Activated CD4-positive, alpha-beta T cell treated with anti-CD3 and anti-CD28 coated beads, Interleukin-2, amount 50 U/mL, for 4 hours (primary cell): ENCODE results near the gene WDR83.
A peak's percentile ranks its signal among the peaks of the same experiment; 100 is the strongest.
"Not testable (repeated sequence)": the region's sequence is repeated elsewhere in the genome, so short reads cannot be mapped to it uniquely, and the experiment has no call there.

Experiments used
- DNase-seq, 2 experiments: peaks; one replicate each; pipeline ENCODE4 v3.0.0-alpha.2; 2020

Gene WDR83

DNA sequence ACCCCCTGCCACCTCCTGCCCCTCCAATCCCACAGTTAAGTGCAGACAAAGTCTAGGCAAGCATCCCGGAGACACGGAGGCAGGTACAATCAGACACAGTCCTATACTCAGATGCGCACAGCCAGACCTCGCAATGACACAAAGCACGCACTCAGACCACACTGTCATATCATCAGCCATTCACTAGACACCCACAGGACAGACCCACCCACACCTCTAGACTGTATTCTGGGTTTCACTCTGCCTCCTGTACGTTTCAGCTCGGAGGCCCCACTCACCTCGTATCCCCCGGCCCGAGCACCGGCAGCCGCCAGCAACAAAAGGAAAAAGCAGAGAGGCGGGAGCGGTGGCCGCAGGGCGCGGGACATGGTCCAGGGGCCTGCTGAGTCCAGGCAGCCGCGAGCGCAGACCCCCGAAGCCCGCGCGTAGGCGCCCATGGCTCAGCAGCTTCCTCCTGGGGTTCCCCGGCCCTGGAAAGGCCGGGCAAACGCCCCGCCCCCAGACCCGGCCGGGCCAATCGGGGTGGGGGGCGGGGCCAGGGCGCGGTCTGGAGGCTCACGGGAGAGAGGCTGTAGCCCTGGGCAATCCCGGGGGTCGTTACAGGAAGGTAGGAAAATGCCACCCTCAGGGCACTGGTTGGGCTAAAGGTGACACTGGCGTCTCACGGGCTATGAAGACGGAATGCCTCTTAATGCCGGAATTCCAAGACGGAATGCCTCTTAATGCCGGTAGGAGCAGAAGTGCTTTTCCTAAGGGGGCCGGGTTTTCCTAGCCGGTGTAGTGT lies at the start of gene WDR83, which contains the start of gene MAN2B1:
Gene WDR83 (plus strand): TSS at position 543 of the 784 bp plus-strand sequence. CDS start 2,984 bp downstream, outside the sequence.
Gene MAN2B1 (minus strand): TSS at position 478 of the 784 bp plus-strand sequence. CDS start 41 bp downstream, at position 437.
- peak; percentile 72 to 75 for DNase-seq

GRCh38 chr19:12617646-12618045 lies 49.0 kb upstream of the WDR83 start:
- no peak for DNase-seq

DNA sequence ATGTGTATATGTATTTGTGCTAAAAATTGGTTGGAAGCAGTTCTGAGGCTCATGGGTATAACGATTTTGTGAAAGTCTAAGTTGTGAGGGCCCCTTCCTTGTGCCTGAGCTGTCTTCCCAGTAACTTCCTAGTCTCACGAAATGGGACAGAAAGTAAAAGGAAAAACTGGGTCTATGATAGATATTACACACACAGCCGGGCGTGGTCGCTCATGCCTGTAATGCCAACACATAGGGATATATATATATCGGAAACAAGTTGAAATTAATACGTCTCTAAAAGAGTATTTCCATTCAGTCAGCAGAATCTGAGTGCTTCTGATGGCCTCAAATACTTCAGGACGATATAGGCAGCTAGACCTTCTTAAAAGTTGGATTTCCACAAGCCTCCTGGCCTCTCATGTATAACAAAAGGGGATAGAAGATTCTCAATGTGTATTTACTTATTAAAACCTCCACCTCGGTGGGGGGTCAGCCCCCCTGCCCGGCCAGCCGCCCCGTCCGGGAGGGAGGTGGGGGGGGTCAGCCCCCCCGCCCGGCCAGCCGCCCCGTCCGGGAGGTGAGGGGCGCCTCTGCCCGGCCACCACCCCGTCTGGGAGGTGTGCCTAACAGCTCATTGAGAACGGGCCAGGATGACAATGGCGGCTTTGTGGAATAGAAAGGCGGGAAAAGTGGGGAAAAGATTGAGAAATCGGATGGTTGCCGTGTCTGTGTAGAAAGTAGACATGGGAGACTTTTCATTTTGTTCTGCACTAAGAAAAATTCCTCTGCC lies 45.2 kb upstream of the WDR83 start:
- not testable (repeated sequence) for DNase-seq

GRCh38 chr19:12623361-12624031 lies 43.1 kb upstream of the WDR83 start:
- DNase-seq, result no peak

DNA sequence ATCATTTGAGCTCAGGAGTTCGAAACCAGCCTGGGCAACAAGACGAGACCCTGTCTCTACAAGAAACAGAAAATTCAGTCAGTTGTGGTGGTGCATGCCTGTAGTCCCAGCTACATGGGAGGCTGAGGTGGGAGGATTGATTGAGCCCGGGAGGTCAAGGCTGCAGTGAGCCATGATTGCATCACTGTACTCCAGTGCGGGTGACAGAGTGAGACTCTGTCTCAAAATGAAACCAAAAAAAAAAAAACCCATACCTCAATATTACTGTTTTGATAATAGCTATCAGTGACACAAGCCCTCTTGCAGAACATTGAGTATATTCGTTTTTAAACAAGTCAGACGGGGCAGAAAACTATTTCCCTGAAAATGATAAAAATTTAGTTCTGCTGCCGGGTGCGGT lies 39.6 kb upstream of the WDR83 start:
- no peak for DNase-seq

GRCh38 chr19:12628040-12629022 lies 38.3 kb upstream of the WDR83 start:
- no peak for DNase-seq

DNA sequence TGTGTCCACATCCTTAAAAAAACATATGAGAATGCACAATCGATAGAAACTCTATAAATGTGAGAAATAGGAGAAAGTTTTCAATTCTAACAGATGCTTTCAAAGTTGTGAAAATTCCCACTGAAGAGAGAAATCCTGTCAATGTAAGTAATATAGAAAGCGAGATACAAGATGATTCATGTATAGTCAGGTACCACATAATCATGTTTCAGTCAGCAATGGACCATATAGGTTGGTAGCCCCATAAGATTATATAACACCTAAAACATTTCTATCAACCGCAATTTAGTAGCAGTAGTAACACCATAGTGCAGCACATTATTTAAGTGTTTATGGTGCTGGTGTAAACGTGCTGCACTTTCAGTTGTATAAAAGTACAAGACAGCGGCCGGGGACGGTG lies 37.4 kb upstream of the WDR83 start:
- no peak for DNase-seq

DNA sequence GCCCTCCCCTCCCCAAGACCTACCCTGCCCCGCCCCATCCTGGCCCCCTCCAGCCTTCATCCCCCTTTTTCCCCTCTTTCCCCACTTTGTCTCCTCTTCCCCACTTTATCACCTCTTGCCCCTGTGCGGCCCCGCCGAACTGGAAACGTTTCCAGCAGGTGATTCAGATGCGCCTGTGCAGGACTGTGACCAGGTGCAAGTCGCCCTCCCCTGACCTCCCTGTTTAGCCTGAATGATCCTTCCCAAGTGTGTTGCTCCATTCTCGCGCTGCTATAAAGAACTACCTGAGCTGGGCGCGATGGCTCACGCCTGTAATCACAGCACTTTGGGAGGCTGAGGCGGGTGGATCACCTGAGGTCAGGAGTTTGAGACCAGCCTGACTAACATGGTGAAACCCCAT lies 30.0 kb upstream of the WDR83 start:
- no peak for DNase-seq

DNA sequence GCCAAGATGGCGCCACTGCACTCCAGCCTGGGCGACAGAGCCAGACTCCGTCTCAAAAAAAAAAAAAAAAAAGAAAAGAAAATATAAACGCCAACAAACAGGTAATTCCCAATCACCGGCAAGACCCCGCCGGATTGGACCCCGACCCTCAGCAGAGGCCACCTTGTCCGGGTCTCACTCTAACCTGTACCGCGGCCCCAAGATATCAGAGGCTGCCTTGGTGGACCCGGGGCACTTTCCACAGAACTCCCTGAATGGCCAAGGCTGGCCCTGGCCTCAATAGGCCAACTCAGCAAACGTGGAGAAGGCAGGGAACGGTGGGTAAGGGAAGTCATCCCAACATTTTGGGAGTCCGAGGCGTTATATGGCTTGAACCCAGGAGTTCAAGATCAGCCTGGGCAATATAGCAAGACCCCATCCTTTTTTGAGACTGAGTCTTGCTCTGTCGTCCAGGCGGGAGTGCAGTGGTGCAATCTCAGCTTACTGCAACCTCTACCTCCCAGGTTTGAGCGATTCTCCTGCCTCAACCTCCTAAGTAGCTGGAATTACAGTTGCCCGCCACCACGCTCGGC lies 27.9 kb upstream of the WDR83 start:
- DNase-seq, result no peak

GRCh38 chr19:12639901-12640613 lies 26.6 kb upstream of the WDR83 start:
- peak; percentile 86 to 87 for DNase-seq

DNA sequence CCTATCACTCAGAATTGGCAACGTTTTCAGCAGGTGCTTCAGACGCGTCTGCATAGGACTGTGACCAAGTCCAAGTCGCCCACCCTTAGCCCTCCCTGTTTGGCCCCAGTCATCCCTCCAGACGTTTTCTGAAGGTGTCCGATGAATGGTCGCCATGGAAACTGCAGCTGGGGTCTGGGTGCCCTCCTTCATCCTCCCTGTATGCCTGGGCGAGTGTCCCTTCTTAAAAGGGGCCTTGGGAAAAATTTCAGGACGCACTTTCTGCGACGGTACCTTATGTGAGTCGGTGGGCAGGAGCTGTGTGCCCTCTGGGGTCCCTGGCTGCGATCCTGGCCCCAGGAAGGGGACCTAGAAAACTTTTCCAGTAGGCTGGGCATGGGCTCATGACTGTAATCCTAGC lies 25.2 kb upstream of the WDR83 start:
- DNase-seq, result no peak

- no peak for DNase-seq
These were observed 24.1 kb upstream of the WDR83 start for GRCh38 chr19:12642506-12642905.

GRCh38 chr19:12643716-12644115 lies 22.9 kb upstream of the WDR83 start:
- DNase-seq, result not testable (repeated sequence)

GRCh38 chr19:12646551-12646950 lies 20.1 kb upstream of the WDR83 start:
- DNase-seq, result no peak

- DNase-seq, result no peak
These were observed 19.6 kb upstream of the WDR83 start for GRCh38 chr19:12647047-12647446.

- no peak for DNase-seq
These were observed 19.0 kb upstream of the WDR83 start for GRCh38 chr19:12647490-12648071.

DNA sequence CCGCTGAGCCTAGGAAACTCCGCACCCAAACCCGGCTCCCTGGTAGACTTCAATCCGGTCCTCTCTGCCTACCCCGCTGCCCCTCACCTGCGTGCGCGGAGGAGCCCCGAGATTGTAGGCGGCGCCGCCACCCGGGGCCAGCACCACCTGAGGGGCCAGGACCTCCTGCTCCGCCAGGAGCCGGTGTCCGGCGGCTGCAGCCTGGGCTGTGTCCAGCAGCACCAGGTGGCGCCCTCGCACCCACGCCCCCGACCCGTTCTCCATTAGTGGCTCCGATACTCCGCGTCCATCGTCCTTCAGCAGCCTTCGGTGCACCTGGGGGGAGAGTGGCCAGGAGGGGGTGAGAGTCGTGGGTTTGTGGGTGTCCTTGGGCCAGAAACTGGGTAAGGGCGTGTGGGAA lies 18.5 kb upstream of the WDR83 start:
- no peak for DNase-seq

DNA sequence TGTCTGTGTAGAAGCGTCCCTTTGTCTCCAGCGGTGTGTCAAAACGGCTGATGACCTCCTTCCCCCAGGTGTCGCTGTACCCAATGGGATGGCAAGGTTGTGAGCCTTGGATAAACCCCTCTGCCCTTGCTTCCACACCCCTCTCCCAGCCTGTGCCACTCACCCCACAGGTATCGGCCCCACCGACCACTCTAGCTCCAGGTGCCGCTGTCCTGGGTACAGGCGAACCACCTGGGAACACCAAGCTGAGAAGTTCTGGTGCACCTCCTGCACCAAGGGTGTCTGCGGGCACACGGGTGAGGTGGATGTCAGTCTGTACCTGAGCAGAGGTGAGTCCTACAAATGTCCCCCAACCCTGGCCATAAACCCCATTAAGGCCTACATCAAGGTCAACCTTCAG lies 16.7 kb upstream of the WDR83 start:
- DNase-seq, result no peak

- DNase-seq, result no peak
These were observed 14.4 kb upstream of the WDR83 start for GRCh38 chr19:12652219-12652618.

DNA sequence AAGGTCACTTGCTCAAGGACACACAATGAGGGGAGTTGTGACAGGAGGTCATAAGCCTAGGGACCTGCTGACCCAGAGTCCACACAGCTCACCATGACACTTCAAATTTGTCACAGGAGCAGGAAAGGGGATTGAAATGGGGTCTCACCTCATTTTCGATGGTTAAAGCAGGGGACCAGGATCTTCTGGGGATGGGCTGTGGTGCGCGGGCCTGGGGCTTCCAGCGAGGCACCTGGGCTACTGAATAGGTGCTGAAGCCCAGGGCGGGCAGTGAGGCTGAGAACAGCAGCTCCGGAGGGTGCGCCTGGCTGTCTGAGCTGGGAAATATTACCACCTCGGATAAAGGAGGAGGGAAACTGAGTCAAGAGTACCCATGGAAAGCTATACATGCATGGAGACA lies 11.1 kb upstream of the WDR83 start:
- no peak for DNase-seq
